ENCODE results near the gene MAML3.

Gene MAML3

GRCh38 chr4:140097572-140097971 is 56.4 kb downstream of the MAML3 start:
- no peak for DNase-seq

- no peak for DNase-seq
Measured at GRCh38 chr4:140096921-140097320, 57.1 kb downstream of the MAML3 start.

- DNase-seq, result no peak
Measured at GRCh38 chr4:140096483-140096861, 57.5 kb downstream of the MAML3 start.

- peak; percentile 85 for DNase-seq
Measured at GRCh38 chr4:140095694-140096482, 58.1 kb downstream of the MAML3 start.

- DNase-seq, result peak; percentile 88
Measured at GRCh38 chr4:140094438-140095420, 59.3 kb downstream of the MAML3 start.

GRCh38 chr4:140092094-140092851 is 61.7 kb downstream of the MAML3 start:
- peak; percentile 95 for DNase-seq

- DNase-seq, result no peak
Measured at GRCh38 chr4:140091305-140091704, 62.7 kb downstream of the MAML3 start.

GRCh38 chr4:140090215-140090731 is 63.7 kb downstream of the MAML3 start:
- no peak for DNase-seq

GRCh38 chr4:140089216-140089615 is 64.8 kb downstream of the MAML3 start:
- DNase-seq, result no peak

GRCh38 chr4:140088323-140088967 is 65.5 kb downstream of the MAML3 start:
- DNase-seq, result no peak

- no peak for DNase-seq
Measured at GRCh38 chr4:140085881-140086280, 68.1 kb downstream of the MAML3 start.

- peak; percentile 74 for DNase-seq
Measured at GRCh38 chr4:140085062-140085622, 68.8 kb downstream of the MAML3 start.

- DNase-seq, result no peak
Measured at GRCh38 chr4:140084385-140084784, 69.6 kb downstream of the MAML3 start.

- no peak for DNase-seq
Measured at GRCh38 chr4:140082391-140082755, 71.6 kb downstream of the MAML3 start.

GRCh38 chr4:140081641-140082390 is 72.2 kb downstream of the MAML3 start:
- peak; percentile 46 for DNase-seq

GRCh38 chr4:140080883-140081282 is 73.1 kb downstream of the MAML3 start:
- DNase-seq, result no peak

GRCh38 chr4:140078366-140078765 is 75.6 kb downstream of the MAML3 start:
- peak; percentile 44 for DNase-seq

GRCh38 chr4:140076307-140076706 is 77.7 kb downstream of the MAML3 start:
- DNase-seq, result no peak

GRCh38 chr4:140071806-140072205 is 82.2 kb downstream of the MAML3 start:
- DNase-seq, result peak; percentile 16

- peak; percentile 25 for DNase-seq
Measured at GRCh38 chr4:140070973-140071372, 83.0 kb downstream of the MAML3 start.

GRCh38 chr4:140070366-140070765 is 83.6 kb downstream of the MAML3 start:
- no peak for DNase-seq

All from NCI-H69 (cell line).